ENCODE measurements around the gene UAP1L1.

- TF ChIP-seq, protein P1, sequence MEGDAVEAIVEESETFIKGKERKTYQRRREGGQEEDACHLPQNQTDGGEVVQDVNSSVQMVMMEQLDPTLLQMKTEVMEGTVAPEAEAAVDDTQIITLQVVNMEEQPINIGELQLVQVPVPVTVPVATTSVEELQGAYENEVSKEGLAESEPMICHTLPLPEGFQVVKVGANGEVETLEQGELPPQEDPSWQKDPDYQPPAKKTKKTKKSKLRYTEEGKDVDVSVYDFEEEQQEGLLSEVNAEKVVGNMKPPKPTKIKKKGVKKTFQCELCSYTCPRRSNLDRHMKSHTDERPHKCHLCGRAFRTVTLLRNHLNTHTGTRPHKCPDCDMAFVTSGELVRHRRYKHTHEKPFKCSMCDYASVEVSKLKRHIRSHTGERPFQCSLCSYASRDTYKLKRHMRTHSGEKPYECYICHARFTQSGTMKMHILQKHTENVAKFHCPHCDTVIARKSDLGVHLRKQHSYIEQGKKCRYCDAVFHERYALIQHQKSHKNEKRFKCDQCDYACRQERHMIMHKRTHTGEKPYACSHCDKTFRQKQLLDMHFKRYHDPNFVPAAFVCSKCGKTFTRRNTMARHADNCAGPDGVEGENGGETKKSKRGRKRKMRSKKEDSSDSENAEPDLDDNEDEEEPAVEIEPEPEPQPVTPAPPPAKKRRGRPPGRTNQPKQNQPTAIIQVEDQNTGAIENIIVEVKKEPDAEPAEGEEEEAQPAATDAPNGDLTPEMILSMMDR (IDR thresholded peaks at IDR 0.05), result no peak
- TF ChIP-seq POLR2A (IDR thresholded peaks at IDR 0.05), result no peak
These were observed 49.5 kb downstream of the UAP1L1 start for GRCh38 chr9:137126786-137127185.
